Measurements from ENCODE around the gene FHL2. TPM values are rescaled to one million over a fixed set of nuclear protein-coding genes. Genes with fewer than 3 reads are reported as not detected.

The FHL2 gene
- total RNA-seq, 2 experiments from 2014 or later: 3.3 to 4.4 TPM

DNA sequence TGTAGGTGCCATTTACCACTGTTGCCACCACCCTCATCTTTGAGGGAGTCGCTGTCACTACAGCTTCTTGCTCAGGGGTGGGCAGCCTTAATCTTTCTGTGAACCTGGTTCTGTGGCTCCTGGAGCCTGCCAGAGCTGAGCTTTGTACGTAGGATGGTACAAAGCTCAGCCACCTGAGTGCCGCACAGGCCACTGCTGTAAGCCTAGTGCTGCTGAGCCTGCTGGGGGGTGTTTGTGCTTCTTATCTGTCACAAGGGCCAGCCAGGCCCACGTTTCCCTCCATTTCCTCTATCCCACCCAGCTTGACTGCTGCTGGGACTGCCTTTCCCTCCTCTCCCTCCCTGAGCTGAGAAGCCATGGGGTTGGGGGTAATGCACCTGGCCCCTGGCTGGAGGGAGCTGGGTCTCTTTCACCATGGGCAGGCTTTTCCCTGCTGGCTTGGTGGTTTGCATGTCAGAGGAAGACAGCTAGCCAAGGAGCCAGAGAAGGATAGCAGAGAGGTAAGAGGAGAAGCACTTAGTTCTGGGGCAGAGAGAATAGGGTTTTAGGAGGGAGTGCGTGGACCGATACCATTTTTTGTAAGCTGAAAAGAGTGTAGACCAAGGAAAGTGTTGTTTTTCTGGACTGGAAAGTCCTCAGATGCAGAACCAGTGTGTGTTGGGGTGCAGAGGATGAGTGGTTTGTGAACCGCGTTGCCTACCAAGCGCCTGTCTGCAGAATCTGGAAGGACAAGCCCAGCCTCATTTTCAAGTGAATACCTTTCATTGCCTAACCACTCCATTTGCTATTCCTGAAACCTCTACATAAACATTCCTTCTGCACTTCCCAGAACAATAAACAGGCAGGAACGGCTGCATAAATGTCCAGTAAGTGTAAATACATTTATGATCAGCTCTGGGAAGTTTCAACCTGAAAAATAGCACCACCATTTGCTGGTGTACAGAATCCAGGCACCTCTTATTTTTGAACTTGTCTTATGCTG, 45.1 kb upstream of the FHL2 start:
- ChIA-PET POLR2A (interaction anchor here (0.6 kb wide), 1 partner anchor 538 kb away, joined by 3 read pairs; no protein-coding TSS in a partner anchor), CTCF (no interaction called here)
- intact Hi-C loops (cut with micrococcal nuclease): no loop called here

DNA sequence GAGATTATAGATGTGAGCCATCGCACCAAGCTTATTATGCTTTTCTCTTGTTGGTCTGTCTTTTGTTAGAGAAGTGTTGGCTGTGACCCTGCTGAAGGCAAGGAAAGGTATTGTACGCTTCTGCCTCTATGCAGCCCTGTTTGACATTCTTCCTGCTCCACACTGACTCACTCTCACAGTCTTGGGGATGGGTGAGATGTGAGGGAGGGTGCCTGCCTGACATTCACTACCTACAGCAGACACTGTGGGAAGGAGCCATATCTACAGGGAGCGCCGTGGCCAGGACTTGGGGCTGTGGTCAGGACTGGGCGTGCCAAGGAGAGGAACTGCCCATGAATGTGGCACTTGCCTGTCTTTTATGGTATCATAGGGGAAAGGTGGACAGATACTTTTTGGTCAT, 43.9 kb upstream of the FHL2 start:
- intact Hi-C loops (cut with micrococcal nuclease): no loop called here
- no peaks in the 10 kb centered on the region for H3K4me1 Mint-ChIP-seq (ENCODE audit: low read depth)
- H3K9me3 Mint-ChIP-seq: no peaks in the 10 kb centered on the region
- TF ChIP-seq, protein P1, sequence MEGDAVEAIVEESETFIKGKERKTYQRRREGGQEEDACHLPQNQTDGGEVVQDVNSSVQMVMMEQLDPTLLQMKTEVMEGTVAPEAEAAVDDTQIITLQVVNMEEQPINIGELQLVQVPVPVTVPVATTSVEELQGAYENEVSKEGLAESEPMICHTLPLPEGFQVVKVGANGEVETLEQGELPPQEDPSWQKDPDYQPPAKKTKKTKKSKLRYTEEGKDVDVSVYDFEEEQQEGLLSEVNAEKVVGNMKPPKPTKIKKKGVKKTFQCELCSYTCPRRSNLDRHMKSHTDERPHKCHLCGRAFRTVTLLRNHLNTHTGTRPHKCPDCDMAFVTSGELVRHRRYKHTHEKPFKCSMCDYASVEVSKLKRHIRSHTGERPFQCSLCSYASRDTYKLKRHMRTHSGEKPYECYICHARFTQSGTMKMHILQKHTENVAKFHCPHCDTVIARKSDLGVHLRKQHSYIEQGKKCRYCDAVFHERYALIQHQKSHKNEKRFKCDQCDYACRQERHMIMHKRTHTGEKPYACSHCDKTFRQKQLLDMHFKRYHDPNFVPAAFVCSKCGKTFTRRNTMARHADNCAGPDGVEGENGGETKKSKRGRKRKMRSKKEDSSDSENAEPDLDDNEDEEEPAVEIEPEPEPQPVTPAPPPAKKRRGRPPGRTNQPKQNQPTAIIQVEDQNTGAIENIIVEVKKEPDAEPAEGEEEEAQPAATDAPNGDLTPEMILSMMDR (IDR thresholded peaks at IDR 0.05): no peak
- no peaks in the 10 kb centered on the region for H3K36me3 Mint-ChIP-seq (ENCODE audit: low read depth)
- ChIA-PET POLR2A (no interaction called here), CTCF (no interaction called here)
- H3K4me3 Mint-ChIP-seq: no peak overlapping the region
- no peak for DNase-seq
- H3K27me3 Mint-ChIP-seq: no peaks in the 10 kb centered on the region
- no peak overlapping the region for H3K27ac Mint-ChIP-seq
- no peak for ATAC-seq

More for the DNA sequence above, 45.1 kb upstream of the FHL2 start:
- ATAC-seq (no peak), DNase-seq (no peak)
- Mint-ChIP-seq H3K36me3 (ENCODE audit: low read depth) (no peaks in the 10 kb centered on the region), H3K27me3 (no peaks in the 10 kb centered on the region), H3K27ac (no peak overlapping the region), H3K4me1 (ENCODE audit: low read depth) (no peaks in the 10 kb centered on the region), H3K9me3 (no peaks in the 10 kb centered on the region), H3K4me3 (no peak overlapping the region)
- TF ChIP-seq, protein P1 (IDR thresholded peaks at IDR 0.05): no peak

DNA sequence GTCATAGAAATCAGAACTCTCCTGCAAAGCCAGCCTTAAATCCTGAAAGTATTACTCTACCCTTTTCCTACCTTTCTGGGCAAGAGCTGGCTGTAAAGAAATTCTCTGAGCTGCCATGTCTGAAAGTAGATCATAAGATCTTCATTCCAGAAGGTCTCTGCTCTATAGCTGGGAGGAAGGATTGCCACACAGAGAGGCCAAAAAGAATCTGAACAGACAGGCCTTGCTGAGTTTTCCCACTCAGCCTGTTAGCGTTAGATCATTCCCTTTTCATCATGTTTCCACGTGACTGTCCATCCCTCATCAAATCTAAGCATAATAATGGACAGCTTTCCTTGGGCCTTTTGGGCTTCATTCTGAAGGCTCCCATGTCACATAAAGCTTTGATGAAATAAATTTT, 43.2 kb upstream of the FHL2 start:
- CTCF ChIA-PET: no interaction called here
- no peak for ATAC-seq

GRCh38 chr2:105439141-105439540, 40.3 kb upstream of the FHL2 start:
- ATAC-seq (no peak), DNase-seq (no peak)
- Mint-ChIP-seq H3K4me3 (no peak overlapping the region), H3K36me3 (ENCODE audit: low read depth) (no peaks in the 10 kb centered on the region), H3K9me3 (no peaks in the 10 kb centered on the region), H3K27ac (no peak overlapping the region), H3K4me1 (ENCODE audit: low read depth) (no peaks in the 10 kb centered on the region), H3K27me3 (peaks cover 3% of the 10 kb centered on the region)
- TF ChIP-seq, protein P1 (IDR thresholded peaks at IDR 0.05): no peak
- CTCF ChIA-PET: no interaction called here
- POLR2A ChIA-PET: no interaction called here
- intact Hi-C loops (cut with micrococcal nuclease): no loop called here

More for the DNA sequence above, 43.2 kb upstream of the FHL2 start:
- intact Hi-C loops (cut with micrococcal nuclease): no loop called here
- H3K36me3 Mint-ChIP-seq (ENCODE audit: low read depth): no peaks in the 10 kb centered on the region
- TF ChIP-seq, protein P1 (IDR thresholded peaks at IDR 0.05): no peak
- H3K9me3 Mint-ChIP-seq: no peaks in the 10 kb centered on the region
- H3K27ac Mint-ChIP-seq: no peak overlapping the region
- H3K27me3 Mint-ChIP-seq: no peaks in the 10 kb centered on the region
- no peaks in the 10 kb centered on the region for H3K4me1 Mint-ChIP-seq (ENCODE audit: low read depth)
- no peak for DNase-seq
- H3K4me3 Mint-ChIP-seq: no peak overlapping the region
- POLR2A ChIA-PET: no interaction called here
